NB4 (cell line): ENCODE measurements around the gene NT5DC4.

Source experiments
- TF ChIP-seq, protein P1 (sequence below): IDR thresholded peaks from 2 replicates; pipeline ENCODE4 v1.6.1; 2011; ENCODE audit warnings: low read depth, low read length
- TF ChIP-seq, protein P2 (sequence below): IDR thresholded peaks from one replicate; pipeline ENCODE4 v1.5.1; 2012; ENCODE audit warnings: low read depth, low read length

- TF ChIP-seq, protein P1, sequence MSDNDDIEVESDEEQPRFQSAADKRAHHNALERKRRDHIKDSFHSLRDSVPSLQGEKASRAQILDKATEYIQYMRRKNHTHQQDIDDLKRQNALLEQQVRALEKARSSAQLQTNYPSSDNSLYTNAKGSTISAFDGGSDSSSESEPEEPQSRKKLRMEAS = peak; percentile 96
- TF ChIP-seq, protein P2, sequence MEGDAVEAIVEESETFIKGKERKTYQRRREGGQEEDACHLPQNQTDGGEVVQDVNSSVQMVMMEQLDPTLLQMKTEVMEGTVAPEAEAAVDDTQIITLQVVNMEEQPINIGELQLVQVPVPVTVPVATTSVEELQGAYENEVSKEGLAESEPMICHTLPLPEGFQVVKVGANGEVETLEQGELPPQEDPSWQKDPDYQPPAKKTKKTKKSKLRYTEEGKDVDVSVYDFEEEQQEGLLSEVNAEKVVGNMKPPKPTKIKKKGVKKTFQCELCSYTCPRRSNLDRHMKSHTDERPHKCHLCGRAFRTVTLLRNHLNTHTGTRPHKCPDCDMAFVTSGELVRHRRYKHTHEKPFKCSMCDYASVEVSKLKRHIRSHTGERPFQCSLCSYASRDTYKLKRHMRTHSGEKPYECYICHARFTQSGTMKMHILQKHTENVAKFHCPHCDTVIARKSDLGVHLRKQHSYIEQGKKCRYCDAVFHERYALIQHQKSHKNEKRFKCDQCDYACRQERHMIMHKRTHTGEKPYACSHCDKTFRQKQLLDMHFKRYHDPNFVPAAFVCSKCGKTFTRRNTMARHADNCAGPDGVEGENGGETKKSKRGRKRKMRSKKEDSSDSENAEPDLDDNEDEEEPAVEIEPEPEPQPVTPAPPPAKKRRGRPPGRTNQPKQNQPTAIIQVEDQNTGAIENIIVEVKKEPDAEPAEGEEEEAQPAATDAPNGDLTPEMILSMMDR = no peak
Observed at GRCh38 chr2:112706170-112706664, 14.6 kb upstream of the NT5DC4 start.
